ENCODE measurements around the gene USH2A.
"Not testable (repeated sequence)": the region's sequence is repeated elsewhere in the genome, so short reads cannot be mapped to it uniquely, and the experiment has no call there.

The USH2A gene

DNA sequence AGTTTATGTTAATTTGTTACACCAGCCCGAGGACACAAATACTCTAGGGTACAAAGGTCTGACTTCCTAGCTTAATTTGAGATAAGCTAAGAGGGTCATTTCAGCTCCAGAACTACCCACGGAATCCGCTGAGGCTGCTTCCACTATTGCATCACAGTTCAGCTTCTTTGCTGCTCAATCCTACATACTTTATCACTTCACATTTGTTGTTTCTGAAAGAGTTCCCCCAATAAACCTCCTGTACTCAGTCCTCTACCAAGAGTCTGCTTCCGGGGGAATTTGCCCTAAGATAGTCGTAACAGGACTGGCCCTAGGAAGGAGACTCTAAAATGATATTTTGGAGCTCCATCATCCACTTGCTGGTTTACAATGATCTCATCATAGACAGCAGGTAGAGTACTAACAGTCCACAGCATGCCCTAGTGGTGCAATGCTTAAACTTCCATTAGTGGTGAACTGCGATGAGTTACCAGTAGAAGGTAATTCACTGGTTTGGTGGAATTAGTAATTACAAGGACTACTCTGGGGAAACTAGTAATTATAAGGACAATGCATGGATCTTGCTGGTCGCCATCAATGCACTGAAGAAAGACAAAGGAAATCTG, 229.3 kb downstream of the USH2A start:
- DNase-seq, result no peak

DNA sequence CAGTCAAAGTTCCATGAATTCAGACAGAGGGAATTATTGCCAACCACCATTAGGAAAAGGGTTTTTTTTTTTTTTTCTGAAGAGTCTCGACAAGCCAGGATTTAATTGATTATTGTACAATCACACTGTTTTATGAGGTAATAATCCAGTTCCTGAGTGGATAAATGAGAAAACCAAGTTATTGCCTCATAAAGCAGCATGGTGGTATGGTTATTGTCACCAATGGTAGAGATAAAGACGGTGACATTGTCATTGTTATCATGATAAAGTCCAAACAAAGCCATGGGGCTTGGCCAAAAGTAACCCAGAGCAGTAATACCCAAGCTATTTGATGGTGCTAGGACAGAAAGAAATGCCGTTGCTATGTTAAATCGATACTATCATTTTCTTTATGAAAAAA, 232.8 kb downstream of the USH2A start:
- DNase-seq, result no peak

DNA sequence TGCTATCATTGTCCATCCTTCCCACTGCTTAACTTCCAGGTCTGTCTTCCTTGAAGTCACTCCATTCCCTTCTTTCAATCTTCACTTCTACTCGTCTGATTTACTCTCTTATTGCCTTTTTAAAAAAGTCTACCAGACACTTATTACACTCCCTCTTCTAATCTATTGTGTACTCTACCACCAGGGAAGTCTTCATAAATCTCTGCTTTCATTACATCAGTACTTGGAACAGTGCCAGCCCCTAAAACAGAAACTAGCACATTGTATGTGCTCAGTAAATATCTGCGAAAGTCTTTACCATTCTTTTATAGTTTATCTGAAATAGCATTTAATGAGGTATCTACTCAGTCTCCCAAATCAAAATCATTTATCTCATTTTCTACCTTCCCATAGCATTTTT, 236.4 kb downstream of the USH2A start:
- DNase-seq, result no peak

DNA sequence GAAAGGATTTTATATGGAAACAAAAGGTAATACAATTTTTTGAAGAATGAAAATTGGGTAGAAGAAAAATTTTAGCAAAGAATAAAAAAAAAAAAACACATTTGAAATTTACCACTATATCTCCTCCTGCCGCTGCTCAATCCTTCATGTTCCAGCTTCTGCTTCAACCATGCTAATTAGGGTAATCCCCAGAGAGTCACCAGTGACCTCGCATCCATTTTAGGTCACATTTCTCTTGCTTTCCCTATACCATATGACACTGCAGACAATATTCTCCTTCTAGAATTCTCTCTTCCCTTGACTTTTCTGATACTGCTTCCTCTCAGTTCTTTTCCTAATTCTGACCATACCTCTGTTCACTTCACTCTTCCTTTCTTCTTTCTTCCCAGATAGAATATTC, 237.1 kb downstream of the USH2A start:
- DNase-seq, result no peak

DNA sequence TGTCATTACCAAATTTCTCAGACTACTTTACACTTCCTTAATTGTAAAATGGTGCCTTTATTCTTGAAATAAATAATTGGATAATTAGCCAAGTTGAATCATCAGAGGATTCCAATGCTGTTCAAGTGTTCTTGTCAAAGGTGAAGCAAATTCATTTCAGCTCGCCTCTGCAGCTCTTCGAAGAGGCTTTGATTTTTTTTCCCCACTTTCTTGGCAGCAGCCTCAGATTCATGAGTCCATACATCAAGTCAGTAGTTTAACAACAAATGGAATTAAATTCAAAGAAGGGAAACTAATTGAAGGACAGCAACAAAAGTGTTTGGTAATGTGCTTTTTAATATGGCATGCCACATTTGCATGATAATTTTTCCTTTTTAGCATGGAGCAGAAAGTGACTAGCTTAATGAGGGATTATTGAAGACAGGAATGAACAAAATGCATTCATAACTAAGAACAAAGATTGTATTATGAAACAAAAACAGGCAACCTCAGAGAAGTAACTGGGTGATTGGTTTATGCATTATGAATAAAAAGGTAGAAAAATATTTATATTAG, 239.0 kb downstream of the USH2A start:
- no peak for DNase-seq

DNA sequence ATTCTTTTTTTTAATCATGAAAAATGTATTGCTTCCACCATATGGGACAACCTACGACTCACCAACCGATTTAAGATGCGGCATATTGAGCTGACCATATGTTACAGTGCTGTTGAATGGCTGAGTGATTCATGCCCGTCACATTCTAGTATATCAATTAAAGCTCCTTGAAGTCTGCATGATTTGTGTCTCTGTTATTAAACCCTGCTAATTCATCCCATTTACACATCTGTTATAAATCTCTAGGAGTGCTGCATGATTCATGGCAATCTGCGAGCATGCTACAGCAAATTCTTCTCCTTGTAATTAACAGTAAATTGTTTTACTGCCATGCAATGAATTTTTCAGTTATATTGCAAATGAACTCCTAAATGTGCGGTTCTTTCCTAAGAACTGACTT, 239.8 kb downstream of the USH2A start:
- DNase-seq, result no peak

DNA sequence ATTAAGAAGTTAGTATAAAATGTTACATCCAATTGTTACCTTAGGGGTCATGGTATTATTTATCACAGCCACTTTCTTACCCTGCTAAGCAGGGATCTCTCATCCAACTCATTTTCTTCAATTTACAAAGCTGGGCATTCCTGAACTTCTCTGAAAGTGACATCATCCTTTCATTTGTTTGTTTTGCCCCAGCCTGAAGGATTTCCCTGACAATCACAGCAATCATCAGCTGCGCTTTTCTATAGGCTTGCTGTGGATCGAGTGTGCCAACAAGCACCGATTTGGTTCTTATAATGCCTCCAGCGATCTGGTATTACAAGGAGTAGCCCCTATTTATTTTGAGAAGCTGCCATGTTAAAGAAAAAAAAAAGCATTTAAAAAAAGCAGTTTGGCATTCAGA, 240.2 kb downstream of the USH2A start:
- no peak for DNase-seq

DNA sequence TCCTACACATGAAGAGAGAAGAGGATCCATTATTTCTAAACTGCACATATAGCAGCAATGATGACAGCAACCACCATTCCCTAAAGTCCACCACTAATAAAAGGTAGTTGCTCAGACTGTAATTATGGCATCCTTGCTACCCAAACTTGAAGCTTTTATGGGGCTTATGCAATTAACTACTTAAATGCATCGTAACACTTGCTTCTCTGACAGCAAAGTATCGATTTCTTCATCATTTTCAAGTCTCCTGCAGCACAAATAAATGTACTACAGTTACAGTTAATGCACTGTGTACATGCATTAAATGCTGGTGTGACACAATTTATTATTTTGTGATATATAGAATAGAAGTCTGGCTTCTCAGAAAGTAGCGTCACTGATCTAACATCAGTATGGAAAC, 241.7 kb downstream of the USH2A start:
- no peak for DNase-seq

DNA sequence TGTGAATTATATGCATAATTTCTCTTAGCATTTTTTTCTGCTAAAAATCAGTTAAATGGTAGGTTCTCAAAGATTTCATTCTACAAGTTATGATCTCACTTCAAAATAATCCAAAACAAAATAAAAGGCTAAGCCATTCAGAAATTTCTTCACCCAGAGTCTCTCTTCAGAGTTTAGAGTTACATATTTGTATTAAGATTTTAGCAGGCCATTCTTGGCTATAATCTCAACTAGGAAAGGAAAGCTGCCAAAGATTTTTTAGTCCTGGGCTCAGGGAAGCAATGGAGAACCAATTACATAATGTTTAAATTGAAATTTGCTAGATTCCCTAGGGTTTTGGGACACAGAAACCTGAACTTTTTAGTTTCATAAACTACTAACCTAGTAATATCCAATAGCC, 245.0 kb downstream of the USH2A start:
- DNase-seq, result no peak

DNA sequence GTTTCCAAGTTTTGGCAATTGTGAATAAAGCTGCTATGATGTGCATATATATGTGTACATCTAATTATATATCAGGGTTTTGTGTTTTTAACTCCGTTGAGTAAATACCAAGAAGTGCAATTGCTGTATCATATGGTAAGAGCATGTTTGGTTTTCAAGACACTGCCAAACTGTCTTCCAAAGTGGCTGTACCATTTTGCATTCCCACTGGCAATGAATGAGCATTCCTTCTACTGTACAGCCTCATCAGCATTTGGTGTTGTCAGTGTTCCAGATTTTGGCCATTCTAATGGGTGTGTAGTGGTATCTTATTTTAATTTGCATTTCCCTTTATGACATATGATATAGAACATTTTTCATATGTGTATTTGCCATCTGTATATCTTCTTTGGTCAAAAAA, 246.3 kb downstream of the USH2A start:
- DNase-seq, result no peak

DNA sequence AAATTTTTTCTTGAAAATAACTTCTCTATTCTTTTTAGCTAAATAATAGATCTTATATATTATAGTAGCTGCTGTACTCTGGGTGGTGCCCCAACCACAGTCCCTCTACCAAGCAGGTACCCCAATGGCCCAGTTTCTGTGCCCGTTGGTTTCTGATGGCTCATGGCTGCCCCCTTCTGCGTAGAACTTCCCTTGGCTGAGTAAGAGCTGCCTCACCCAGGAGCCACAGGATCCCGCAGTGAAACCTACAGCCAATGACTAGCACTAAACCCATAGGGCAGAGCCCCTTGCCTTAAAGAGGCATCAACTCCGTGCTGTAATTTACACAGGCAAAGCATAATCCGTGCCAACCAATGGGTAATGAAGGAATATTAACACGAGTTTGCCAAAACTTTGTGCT, 247.5 kb downstream of the USH2A start:
- no peak for DNase-seq

DNA sequence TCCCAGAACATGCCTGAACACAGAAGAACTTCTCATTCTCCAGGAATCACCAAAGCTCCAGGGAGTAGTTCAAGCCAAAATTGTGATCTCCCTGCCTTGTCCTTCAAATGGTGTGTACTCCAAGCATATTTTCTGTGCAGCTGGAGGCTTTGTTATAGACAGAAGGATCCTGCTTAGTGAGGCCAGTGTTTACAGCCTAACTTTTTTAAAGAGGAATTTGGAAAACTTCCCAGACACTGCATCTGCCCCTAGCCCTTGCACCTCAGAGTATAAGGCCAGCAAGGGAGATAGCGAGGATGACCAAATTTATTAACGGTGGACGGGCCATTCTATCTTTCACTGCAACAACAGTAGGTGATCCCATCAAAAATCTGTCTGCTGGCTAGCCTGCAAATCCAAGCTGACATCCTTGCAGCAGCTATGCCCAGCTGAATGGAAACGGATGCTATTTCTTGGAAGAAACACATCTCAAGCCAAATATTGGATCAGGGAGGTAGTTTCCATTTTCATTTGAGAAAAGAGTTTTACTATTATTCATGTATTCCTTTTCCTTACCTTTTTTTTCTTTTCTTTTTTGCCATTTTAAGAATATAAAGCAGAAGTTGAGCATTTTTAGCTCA, 249.8 kb downstream of the USH2A start:
- no peak for DNase-seq

DNA sequence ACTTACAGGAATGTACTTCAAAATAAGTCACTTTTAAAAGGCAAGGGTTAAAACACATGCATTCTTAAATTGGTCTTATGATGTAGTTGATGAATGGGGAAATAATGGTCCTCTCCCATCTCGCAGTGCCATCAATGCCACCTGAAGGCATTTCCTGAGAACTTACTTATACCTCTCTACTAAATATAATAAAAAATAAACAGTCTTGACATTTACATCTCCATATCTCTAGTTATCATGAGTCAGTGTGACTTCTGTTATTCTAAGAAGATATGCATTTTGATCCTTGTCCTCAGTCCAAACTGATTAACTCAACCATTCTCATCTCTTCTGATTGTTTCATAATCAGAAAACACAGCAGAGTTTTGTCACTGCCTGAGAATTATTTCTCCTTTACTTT, 253.9 kb downstream of the USH2A start:
- no peak for DNase-seq

DNA sequence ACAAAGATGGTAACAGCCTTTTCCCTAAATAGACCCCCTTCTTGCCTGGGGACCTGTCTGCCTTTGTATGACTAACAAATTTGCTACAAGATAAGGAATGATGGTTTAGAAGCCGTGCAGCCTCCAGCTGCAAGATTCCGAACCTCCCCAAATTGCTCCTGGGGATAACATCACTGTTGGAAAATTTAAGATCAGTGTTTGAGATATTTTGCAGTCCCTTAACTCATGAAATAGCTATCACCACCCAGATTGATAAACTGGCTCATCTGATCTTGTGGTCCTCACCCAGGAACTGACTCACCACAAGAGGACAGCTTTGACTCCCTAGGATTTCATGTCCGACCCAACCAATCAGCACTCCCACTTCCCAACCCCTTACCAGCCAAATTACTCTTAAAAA, 254.7 kb downstream of the USH2A start:
- DNase-seq, result no peak

DNA sequence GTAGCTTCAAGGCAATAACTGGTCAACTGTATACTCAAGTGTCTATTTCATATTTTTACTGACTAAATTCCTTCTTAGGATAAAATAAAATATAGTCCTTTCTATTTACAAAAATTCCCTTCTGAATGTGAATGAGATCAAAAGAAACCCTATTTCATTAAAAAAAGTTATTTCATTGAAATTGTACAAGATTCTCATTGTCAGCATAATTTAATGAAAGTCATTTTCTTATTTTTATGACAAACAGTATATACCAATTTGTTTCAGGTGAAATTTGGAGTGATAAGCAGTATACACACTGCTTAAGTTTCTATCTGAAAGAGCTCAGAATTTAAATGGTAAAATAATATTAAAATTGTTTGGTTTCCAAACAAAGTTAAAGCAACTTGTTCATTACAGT, 269.2 kb downstream of the USH2A start:
- DNase-seq, result no peak

DNA sequence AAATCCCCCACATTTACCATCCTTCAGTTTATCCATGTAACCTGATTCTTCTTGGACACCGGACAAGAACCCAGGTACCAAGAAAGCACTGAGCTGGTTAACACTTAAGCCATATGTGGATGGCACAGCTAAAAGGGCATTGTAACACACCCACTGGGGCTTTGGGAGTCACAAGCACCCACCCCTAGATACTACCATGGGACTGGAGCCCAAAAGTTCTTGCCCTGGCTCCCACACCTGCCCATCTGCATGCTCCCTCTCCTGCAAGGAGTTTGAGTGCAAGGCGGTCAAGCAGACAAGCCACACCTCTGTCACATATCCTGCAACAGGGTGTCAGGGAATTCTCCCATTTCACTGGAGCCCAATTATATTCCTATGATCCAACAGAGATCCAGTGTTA, 270.1 kb downstream of the USH2A start:
- no peak for DNase-seq

DNA sequence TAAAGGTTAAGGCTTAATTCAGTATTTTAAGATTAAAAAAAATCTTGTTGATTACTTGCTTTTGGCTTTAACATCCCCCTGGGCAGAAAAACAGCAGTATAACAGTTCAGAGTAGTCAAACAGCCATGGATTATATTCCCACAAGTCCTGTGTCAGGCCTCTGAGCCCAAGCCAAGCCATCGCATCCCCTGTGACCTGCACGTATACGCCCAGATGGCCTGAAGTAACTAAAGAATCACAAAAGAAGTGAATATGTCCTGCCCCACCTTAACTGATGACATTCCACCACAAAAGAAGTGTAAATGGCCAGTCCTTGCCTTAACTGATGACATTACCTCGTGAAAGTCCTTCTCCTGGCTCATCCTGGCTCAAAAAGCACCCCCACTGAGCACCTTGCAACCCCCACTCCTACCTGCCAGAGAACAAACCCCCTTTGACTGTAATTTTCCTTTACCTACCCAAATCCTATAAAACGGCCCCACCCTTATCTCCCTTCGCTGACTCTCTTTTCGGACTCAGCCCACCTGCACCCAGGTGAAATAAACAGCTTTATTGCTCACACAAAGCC, 277.7 kb downstream of the USH2A start:
- not testable (repeated sequence) for DNase-seq

DNA sequence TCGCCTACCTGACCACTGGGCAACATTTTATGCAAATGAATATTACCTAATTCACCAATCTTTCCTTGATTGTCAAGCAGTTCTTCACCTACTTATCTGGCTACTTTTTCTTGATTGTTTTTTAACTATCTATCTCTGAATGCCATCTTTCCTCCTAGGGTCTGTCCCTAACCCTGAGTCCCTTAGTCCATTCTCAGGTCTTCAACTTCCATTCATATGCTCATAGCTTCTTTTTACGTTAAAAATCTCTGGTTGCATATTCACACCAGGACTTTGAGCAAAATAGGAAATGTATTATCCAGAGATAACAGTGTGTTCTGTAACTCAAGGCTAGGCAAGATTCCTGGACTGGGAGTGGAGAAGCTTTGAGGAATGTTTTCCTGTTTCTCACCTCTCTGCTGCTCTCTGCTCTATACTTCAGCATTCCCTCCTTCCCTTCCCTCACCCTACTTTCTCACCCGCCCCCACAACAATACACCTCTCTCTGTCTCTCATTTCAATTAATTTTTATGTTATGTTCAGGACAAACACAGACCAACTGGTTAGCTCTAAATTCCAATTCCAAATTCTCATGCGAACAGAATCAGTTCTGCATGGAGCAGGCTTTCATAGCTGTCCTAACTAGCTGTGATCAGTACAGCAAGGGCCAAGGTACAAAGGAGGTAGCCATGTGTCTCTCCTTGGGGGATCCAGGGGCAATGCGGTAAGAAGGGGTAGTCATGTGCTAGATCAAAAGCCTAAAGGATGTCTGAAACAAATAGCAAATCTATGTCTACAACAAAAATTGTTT, 278.4 kb downstream of the USH2A start:
- no peak for DNase-seq

DNA sequence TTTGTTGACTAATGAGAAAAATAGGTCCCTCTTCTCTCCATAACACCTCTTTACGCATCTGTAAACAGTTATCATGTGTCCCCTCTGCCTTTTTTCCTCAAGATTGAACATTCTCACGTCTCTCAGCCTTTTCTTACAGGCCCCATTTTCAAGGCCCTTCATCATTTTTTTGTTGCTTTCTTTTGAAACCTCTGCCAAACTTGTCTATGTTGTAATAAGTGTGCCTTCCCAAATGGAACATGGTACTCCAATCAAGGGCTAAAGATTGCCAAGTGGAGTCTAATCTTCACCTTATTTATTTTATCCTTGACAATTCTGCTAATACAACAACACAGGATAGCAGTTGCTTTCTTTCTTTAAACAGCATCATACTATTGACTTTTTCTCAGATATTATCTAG, 280.3 kb downstream of the USH2A start:
- no peak for DNase-seq

DNA sequence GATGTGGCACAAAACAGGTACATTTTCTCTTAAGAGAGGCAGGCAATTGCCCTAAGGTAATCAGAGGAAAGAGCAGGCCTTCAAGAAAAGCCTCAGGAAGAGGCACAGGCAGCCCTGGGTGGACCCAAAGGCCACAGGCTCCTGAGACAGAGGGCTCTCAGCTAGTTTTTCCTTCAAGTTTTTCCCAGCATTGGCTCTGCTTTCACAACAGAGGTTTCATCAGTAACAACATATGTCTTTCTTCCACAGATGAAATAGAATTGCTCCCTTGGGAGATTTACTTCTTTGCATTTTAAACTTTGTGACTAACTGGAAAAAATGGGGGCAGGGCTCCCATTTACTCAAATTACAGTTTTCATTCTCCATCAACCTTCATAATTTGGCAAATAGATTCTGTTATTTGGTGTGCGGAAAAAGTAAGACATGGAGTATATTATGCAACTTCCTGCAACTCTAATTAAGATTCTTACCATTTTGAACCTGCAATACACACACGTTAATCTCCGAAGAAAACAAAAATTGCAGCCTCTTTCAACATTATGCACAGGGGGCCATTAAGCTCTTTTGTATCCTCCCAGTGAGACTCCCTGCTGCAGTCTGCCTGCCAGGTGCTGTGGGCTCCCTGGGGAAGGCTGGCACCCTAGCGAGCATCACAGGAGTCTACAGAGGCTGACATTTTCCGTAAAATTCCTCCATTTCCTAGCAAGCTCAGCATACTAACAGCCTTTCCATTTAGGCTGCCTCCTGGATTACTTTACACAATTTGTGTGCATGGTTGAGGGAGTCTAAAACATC, 282.3 kb downstream of the USH2A start:
- no peak for DNase-seq

DNA sequence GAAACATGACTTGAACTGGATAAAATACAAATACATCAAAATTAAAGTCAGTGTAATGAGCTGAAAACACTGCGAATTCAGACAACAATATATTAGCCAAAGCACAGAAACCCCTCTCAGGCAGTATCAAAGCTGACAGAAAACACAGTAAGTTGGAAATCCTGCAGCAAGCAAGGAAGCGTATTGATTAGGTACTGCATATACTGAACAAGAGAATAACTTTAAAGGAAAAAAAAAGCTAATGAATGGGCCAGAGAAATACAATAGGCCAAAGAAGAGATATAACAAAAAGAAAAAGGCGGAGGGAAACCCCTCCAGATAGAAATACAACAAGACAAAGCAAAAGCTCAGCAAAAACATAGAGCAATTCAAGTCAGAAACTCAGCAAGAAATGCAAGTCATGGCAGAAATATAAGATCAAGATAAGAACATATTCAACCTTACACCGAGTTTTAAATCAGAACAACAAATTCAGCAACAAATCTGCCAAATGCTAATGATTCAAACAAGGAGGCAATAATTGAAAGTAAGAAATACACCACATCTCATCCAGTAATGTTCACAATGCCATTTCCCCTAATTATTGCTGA, 299.0 kb downstream of the USH2A start:
- no peak for DNase-seq

DNA sequence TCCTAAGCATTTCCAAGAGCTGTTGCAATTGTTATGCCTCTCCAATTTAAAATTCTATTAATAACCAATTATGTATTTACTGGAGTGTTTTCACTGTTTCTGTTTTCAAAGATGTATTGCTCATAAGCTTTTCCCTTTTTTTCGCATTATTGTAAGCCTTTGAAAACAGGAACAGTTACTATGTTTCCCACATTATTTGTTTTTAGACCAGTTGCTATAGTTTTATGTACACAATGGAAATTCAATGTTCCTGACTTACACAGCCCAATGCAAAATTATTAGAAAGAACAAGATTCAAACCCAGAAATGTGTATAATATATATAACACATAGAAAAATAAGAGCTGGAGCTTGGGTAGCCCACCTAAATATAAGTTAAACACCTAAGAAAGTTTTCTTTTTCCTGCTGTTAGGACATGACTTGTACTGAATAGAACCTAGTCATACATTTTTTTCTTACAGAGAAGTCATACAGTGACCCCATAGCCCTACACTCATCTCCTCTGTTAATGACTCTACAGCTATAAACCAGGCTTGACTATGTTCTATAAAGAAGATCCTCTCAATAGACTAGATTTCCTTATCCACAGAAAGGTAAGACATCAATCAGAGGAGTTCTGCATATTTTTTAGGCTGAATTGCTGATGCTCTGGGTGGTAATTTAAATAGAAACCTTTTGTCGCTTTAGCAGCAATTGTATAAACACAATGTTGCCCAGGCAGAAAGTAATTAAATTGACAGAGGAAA, 299.6 kb downstream of the USH2A start:
- no peak for DNase-seq
